Neural progenitor cell (in vitro differentiated cells): ENCODE data around the gene DCLRE1C. TPM values are rescaled to one million over a fixed set of nuclear protein-coding genes. Genes with fewer than 3 reads are reported as not detected.

Experiments used
- DNase-seq: peaks from one replicate; pipeline ENCODE4 v3.0.0-alpha.2; 2016; ENCODE audit warnings: low spot score
- H2AFZ ChIP-seq: fragments of 200-600 bp; sonication (generic); replicated peaks from 2 replicates; pipeline ENCODE4 v1.6.1; 2016; ENCODE audit warnings: antibody characterized with exemption
- H3F3A ChIP-seq: fragments of 200-600 bp; sonication (generic); 2 replicates; pipeline ENCODE4 v1.6.1; 2016; ENCODE audit warnings: antibody characterized with exemption, low read depth
- H3K27ac ChIP-seq: fragments of 200-600 bp; sonication (generic); 2 replicates; pipeline ENCODE4 v1.5.1; 2016; ENCODE audit warnings: mild to moderate bottlenecking
- H3K27me3 ChIP-seq: fragments of 200-600 bp; sonication (generic); 2 replicates; pipeline ENCODE4 v1.6.1; 2016; ENCODE audit warnings: mild to moderate bottlenecking, moderate library complexity
- H3K36me3 ChIP-seq: fragments of 200-600 bp; sonication (generic); 2 replicates; pipeline ENCODE4 v1.5.1; 2016
- H3K4me1 ChIP-seq: fragments of 200-600 bp; sonication (generic); 2 replicates; pipeline ENCODE4 v1.6.1; 2016; ENCODE audit warnings: mixed run types
- H3K4me2 ChIP-seq: fragments of 200-600 bp; sonication (generic); 2 replicates; pipeline ENCODE4 v1.6.1; 2016
- H3K4me3 ChIP-seq: fragments of 200-600 bp; sonication (generic); 2 replicates; pipeline ENCODE4 v1.5.1; 2016
- H3K79me2 ChIP-seq: fragments of 200-600 bp; sonication (generic); 2 replicates; pipeline ENCODE4 v1.6.1; 2016; ENCODE audit warnings: low read depth
- H3K9ac ChIP-seq: fragments of 200-600 bp; sonication (generic); 2 replicates; pipeline ENCODE4 v1.6.1; 2016
- H3K9me3 ChIP-seq: fragments of 200-600 bp; sonication (generic); 2 replicates; pipeline ENCODE4 v1.5.1; 2016; ENCODE audit warnings: low read depth
- H4K20me1 ChIP-seq: fragments of 200-600 bp; sonication (generic); 2 replicates; pipeline ENCODE4 v1.6.1; 2016; ENCODE audit warnings: low read depth
- H3K27ac Mint-ChIP-seq: 3 replicates; pipeline ENCODE4 v1.8.0; 2021; ENCODE audit warnings: mixed read lengths
- H3K27me3 Mint-ChIP-seq: 2 replicates; pipeline ENCODE4 v1.8.0; 2022; ENCODE audit warnings: low read depth, mild to moderate bottlenecking, inconsistent platforms, moderate library complexity, mixed read lengths; ENCODE audit not compliant: insufficient read depth
- H3K36me3 Mint-ChIP-seq: 3 replicates; pipeline ENCODE4 v1.8.0; 2021; ENCODE audit warnings: mixed read lengths
- H3K4me1 Mint-ChIP-seq: 3 replicates; pipeline ENCODE4 v1.8.0; 2021; ENCODE audit warnings: mixed read lengths
- H3K4me3 Mint-ChIP-seq: 3 replicates; pipeline ENCODE4 v1.8.0; 2021; ENCODE audit warnings: mild to moderate bottlenecking, moderate library complexity, mixed read lengths
- H3K9me3 Mint-ChIP-seq: 3 replicates; pipeline ENCODE4 v1.8.0; 2020; ENCODE audit warnings: mixed read lengths
- CTCF ChIP-seq: fragments of 200-600 bp; sonication (generic); IDR thresholded peaks from 2 replicates; pipeline ENCODE4 v1.5.1; 2017; ENCODE audit warnings: antibody characterized with exemption, mild to moderate bottlenecking
- EZH2 ChIP-seq: fragments of 200-600 bp; sonication (generic); IDR thresholded peaks from 2 replicates; pipeline ENCODE4 v1.6.1; 2017; ENCODE audit warnings: antibody characterized with exemption, mild to moderate bottlenecking, moderate library complexity
- EZH2phosphoT487 ChIP-seq: fragments of 200-600 bp; sonication (generic); IDR thresholded peaks from 2 replicates; pipeline ENCODE4 v1.6.1; 2017; ENCODE audit warnings: antibody characterized with exemption
- total RNA-seq: library from RNA; depleted of rRNA; stranded (reverse); fragments of >200 nt; gene quantifications from 2 replicates; pipeline ENCODE4 v1.2.3, GENCODE V29; 2015; ENCODE audit warnings: low replicate concordance

Gene DCLRE1C
- total RNA-seq, 1 donor from 2014 or later = 4.5 TPM

- Mint-ChIP-seq H3K9me3 (no peaks in the 10 kb centered on the region), H3K27me3 (no peaks in the 10 kb centered on the region), H3K4me3 (no peak overlapping the region), H3K27ac (no peak overlapping the region), H3K36me3 (peaks cover 37% of the 10 kb centered on the region), H3K4me1 (no peaks in the 10 kb centered on the region)
- no peak overlapping the region for H3K9ac ChIP-seq
- no peaks in the 10 kb centered on the region for H3K79me2 ChIP-seq
- DNase-seq = no peak
- no peaks in the 10 kb centered on the region for H3K4me1 ChIP-seq
- no peaks in the 10 kb centered on the region for H4K20me1 ChIP-seq
- no peak overlapping the region for H3K4me2 ChIP-seq
- TF ChIP-seq CTCF (no peak), EZH2 (no peak), EZH2phosphoT487 (no peak)
- no peaks in the 10 kb centered on the region for H3K27me3 ChIP-seq
- no peak overlapping the region for H3K4me3 ChIP-seq
- H3K9me3 ChIP-seq = no peaks in the 10 kb centered on the region
- H3K27ac ChIP-seq = no peak overlapping the region
- no peaks in the 10 kb centered on the region for H3F3A ChIP-seq
- H2AFZ ChIP-seq = no peak overlapping the region
- H3K36me3 ChIP-seq = no peaks in the 10 kb centered on the region
These were observed 27.8 kb downstream of the DCLRE1C start for GRCh38 chr10:14926061-14926470.

GRCh38 chr10:14925268-14925667, 28.6 kb downstream of the DCLRE1C start:
- Histone ChIP-seq H3K4me3 (no peak overlapping the region), H3K4me2 (no peak overlapping the region), H2AFZ (no peak overlapping the region), H3K79me2 (no peaks in the 10 kb centered on the region), H3K9me3 (no peaks in the 10 kb centered on the region), H3K36me3 (no peaks in the 10 kb centered on the region), H3K27me3 (no peaks in the 10 kb centered on the region), H3K9ac (no peak overlapping the region), H3K27ac (no peak overlapping the region), H3K4me1 (no peaks in the 10 kb centered on the region), H4K20me1 (no peaks in the 10 kb centered on the region), H3F3A (no peaks in the 10 kb centered on the region)
- DNase-seq = no peak
- H3K27me3 Mint-ChIP-seq = no peaks in the 10 kb centered on the region
- TF ChIP-seq CTCF (no peak), EZH2 (no peak)
- no peaks in the 10 kb centered on the region for H3K4me1 Mint-ChIP-seq
- no peak overlapping the region for H3K27ac Mint-ChIP-seq
- no peaks in the 10 kb centered on the region for H3K9me3 Mint-ChIP-seq
- no peak overlapping the region for H3K4me3 Mint-ChIP-seq
- peaks cover 43% of the 10 kb centered on the region for H3K36me3 Mint-ChIP-seq

DNA sequence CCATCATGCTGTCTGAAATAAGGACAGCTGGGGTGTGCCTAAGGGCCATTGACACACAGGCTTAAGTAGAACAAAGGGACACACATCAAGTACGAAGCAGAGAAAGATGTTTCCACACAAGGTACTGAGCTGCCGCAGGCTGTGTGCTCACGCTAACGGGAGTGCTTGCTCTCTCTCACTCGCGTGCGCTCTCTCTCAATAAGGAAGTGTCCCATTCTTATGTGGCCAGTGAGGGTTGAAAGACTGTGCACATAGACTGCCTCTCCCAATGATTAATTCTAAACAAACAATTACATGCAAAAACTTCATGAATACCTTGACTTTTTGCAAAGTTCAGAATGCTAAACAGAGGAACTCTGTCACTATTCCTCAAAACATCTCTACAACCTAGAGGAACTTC, 29.9 kb downstream of the DCLRE1C start:
- H3K36me3 Mint-ChIP-seq = peaks cover 55% of the 10 kb centered on the region
- no peaks in the 10 kb centered on the region for H3K27me3 ChIP-seq
- H3K27me3 Mint-ChIP-seq = no peaks in the 10 kb centered on the region
- H3K4me1 Mint-ChIP-seq = no peaks in the 10 kb centered on the region
- H2AFZ ChIP-seq = no peak overlapping the region
- no peaks in the 10 kb centered on the region for H3K4me1 ChIP-seq
- H3K4me2 ChIP-seq = no peak overlapping the region
- H3K9me3 Mint-ChIP-seq = no peaks in the 10 kb centered on the region
- H3K79me2 ChIP-seq = no peaks in the 10 kb centered on the region
- no peaks in the 10 kb centered on the region for H3F3A ChIP-seq
- H3K27ac Mint-ChIP-seq = no peak overlapping the region
- H3K9me3 ChIP-seq = no peaks in the 10 kb centered on the region
- DNase-seq = peak; percentile 4
- no peaks in the 10 kb centered on the region for H4K20me1 ChIP-seq
- no peak for TF ChIP-seq EZH2
- no peak for TF ChIP-seq EZH2phosphoT487
- no peak for TF ChIP-seq CTCF
- H3K4me3 Mint-ChIP-seq = no peak overlapping the region
- H3K4me3 ChIP-seq = no peak overlapping the region
- H3K36me3 ChIP-seq = no peaks in the 10 kb centered on the region
- no peak overlapping the region for H3K9ac ChIP-seq
- H3K27ac ChIP-seq = no peak overlapping the region

DNA sequence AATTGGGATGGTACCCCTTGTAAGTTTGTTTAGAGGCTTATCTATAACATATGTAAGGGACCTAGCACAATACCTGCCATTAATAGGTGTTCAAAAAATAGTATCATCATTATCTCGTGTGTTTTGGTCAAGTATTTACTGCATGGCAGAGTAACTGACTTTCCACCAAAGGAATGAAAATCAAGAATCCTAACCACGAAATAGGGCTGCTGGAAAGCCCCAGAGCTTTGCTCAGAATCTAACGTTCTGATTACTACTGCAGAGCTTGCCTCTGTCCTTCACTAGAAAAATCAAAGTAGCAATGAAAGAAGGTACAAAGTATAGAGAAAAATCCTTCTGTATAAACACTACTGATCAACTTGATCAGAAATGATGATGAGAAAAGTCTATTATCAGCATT, 34.9 kb downstream of the DCLRE1C start:
- Histone ChIP-seq H3K4me3 (no peak overlapping the region), H3K36me3 (peaks cover 23% of the 10 kb centered on the region), H3K27me3 (no peaks in the 10 kb centered on the region), H3K79me2 (no peaks in the 10 kb centered on the region), H3F3A (no peaks in the 10 kb centered on the region), H4K20me1 (no peaks in the 10 kb centered on the region), H3K9me3 (no peaks in the 10 kb centered on the region), H3K9ac (no peak overlapping the region), H3K4me2 (no peak overlapping the region), H3K4me1 (no peaks in the 10 kb centered on the region), H2AFZ (no peak overlapping the region), H3K27ac (no peak overlapping the region)
- Mint-ChIP-seq H3K36me3 (peaks cover 75% of the 10 kb centered on the region), H3K9me3 (peaks cover 40% of the 10 kb centered on the region), H3K4me1 (no peaks in the 10 kb centered on the region), H3K27ac (no peak overlapping the region), H3K27me3 (no peaks in the 10 kb centered on the region), H3K4me3 (no peak overlapping the region)
- DNase-seq = no peak
- TF ChIP-seq EZH2 (no peak), EZH2phosphoT487 (no peak), CTCF (no peak)
